NCI-H748 treated with DMSO at 0.1 percent for 48 hours (cell line): ENCODE data around the gene CREG1.
"Not testable (repeated sequence)": the region's sequence is repeated elsewhere in the genome, so short reads cannot be mapped to it uniquely, and the experiment has no call there.

Experiments used
- DNase-seq: peaks from one replicate; lab custom pipeline; 2025; lab: John Stamatoyannopoulos, UW

Gene CREG1

GRCh38 chr1:167563579-167564246 lies 10.2 kb upstream of the CREG1 start:
- DNase-seq: peak; percentile 41

- no peak for DNase-seq
These were observed 9.1 kb upstream of the CREG1 start for GRCh38 chr1:167562702-167563101.

GRCh38 chr1:167561753-167562152 lies 8.2 kb upstream of the CREG1 start:
- DNase-seq: no peak

GRCh38 chr1:167555971-167556714 lies 2.6 kb upstream of the CREG1 start:
- peak; percentile 70 for DNase-seq

GRCh38 chr1:167555072-167555471 lies 1.5 kb upstream of the CREG1 start:
- DNase-seq: not testable (repeated sequence)

- no peak for DNase-seq
These were observed 642 bp upstream of the CREG1 start for GRCh38 chr1:167554028-167554779.

GRCh38 chr1:167551362-167551761 lies 2.2 kb downstream of the CREG1 start:
- DNase-seq: no peak

- DNase-seq: no peak
These were observed 5.3 kb downstream of the CREG1 start for GRCh38 chr1:167548059-167548932.

GRCh38 chr1:167546935-167547334 lies 6.6 kb downstream of the CREG1 start:
- no peak for DNase-seq

GRCh38 chr1:167545349-167545748 lies 8.2 kb downstream of the CREG1 start:
- DNase-seq: no peak

- no peak for DNase-seq
These were observed 9.0 kb downstream of the CREG1 start for GRCh38 chr1:167544447-167545093.

- no peak for DNase-seq
These were observed 10.2 kb downstream of the CREG1 start for GRCh38 chr1:167543199-167543990.

- DNase-seq: no peak
These were observed 11.2 kb downstream of the CREG1 start for GRCh38 chr1:167542109-167543032.

GRCh38 chr1:167541610-167542009 lies 12.0 kb downstream of the CREG1 start:
- DNase-seq: no peak

GRCh38 chr1:167541003-167541402 lies 12.6 kb downstream of the CREG1 start:
- no peak for DNase-seq

GRCh38 chr1:167538657-167539056 lies 14.9 kb downstream of the CREG1 start:
- DNase-seq: no peak

- peak; percentile 43 for DNase-seq
These were observed 19.7 kb downstream of the CREG1 start for GRCh38 chr1:167533851-167534300.

GRCh38 chr1:167532964-167533824 lies 20.4 kb downstream of the CREG1 start:
- no peak for DNase-seq
